Stimulated activated CD4-positive, alpha-beta T cell treated with anti-CD3 and anti-CD28 coated beads, Interleukin-1b, Interleukin-23, amount 100 ng/mL, for 48 hours (primary cell): ENCODE results near the gene DHX35.

Source experiments
- DNase-seq: peaks from one replicate; pipeline ENCODE4 v3.0.0-alpha.2; 2020

DHX35 gene

DNA sequence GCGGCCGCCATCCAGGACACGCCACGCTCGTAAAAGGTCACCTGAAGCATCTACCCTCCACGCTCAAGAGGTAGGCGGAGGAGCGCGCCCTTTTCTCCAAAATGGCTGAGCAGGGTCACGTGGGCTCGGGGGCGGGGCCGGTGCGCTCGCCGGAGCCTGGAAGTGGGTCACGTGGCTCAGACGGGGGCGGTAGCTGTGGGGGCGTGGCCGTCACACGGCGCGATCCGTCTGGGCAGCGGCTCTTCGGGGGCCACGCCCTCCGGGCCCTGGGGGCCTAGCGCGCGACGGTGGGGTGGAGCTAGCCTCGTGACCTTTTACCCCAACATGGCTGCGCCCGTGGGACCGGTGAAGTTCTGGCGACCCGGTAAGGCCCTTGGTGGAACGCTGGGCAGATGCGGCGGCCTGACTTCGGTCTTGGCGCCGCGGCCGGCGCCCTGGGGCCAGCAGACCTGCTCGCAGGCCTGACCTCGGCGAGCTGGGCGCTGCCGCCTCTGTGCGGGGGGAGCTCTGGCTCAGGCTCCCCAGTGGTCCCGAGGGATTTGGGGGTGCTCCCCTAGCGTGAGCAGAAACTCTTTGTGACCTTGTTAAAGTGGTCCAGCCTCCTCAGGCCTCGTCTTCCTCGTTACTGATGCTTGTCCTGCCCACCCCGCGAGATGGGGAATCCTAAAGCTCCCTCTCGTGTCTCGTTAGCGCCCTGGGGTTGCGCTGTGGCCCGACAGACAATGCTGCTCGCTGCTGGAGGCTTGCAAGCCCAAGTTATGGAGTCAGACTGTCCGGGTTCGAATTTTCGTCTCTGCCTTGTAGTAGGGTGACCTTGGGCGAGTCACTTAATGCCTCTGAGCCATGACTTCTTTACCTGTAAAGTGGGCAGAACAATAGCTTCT is at the start of gene DHX35:
Gene DHX35 (plus strand): TSS at position 301 of the 884 bp plus-strand sequence. CDS start 24 bp downstream, at position 325.
- peak; percentile 97 for DNase-seq

DNA sequence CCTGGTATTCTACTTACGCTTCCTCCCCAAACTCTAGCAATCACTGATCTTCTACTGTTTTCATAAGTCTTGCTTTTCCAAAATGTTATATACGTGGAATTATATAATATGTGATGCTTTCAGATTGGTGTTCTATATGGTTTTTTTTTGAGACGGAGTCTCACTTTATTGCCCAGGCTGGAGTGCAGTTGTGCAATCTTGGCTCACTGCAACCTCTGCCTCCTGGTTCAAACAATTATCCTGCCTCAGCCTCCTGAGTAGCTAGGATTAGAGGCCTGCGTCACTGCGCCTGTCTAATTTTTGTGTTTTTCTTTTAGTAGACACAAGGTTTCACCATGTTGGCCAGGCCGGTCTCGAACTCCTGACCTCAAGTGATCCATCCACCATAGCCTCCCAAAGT is 46.8 kb upstream of the DHX35 start:
- no peak for DNase-seq

DNA sequence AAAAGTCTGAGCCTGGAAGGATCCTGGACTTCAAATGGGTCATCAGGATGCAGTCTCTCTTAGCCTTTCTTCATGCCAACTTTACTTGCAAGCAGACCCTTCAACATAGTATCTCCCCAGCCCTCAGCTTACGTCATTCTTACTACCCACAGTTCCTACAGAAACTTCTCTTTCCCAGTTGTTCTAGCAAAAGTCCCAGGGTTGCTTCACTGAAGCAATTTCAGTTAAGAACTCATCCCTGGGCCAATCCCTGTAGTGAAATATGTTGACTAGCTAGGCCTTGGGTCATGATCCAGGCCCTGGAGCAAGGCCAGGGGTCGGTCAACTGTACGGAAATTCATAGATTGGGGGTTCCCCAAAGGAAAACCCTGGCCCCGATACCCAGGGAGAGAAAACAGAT is 44.5 kb upstream of the DHX35 start:
- no peak for DNase-seq

- no peak for DNase-seq
Observed at GRCh38 chr20:38918172-38918571, 44.0 kb upstream of the DHX35 start.

DNA sequence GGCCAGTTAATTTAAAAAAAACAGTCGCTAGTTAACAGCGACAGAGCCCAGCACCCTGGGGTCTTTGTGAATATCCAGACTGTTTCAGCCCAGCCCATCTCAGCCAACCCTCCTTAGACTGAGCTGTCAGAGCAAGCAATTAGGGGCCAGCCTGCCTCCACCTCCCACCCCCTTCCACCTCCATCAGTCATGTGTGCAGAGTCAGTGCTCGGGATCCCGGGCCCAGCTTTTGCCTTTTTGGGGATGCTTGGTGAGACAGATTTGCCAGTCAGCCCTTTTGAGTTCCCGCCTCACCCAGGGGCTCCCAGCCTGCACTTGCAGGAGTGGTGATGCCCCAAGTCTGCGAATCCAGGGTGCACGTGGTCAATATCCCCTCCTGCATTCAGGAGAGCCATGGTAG is 42.5 kb upstream of the DHX35 start:
- DNase-seq, result no peak

DNA sequence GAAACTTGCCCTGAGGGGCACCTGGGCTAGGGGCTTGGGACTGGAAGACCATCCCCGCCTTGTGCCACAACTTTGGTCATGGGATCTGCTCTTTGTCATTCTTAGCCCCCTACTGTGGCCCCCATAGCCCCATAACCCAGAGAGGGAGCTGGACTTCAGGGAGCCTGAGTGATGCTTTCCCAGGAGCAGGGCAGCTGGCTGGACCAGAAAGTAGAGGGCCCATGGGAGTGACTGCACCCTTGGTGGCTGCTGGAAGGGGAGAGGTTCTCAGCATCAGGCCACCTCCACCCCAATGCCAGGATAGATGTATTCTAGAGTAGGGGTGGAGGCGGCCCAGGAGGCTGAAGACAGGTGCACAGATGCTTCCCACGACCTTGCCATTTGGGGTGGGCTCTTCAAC is 41.7 kb upstream of the DHX35 start:
- no peak for DNase-seq

- DNase-seq, result no peak
Observed at GRCh38 chr20:38920851-38921250, 41.3 kb upstream of the DHX35 start.

DNA sequence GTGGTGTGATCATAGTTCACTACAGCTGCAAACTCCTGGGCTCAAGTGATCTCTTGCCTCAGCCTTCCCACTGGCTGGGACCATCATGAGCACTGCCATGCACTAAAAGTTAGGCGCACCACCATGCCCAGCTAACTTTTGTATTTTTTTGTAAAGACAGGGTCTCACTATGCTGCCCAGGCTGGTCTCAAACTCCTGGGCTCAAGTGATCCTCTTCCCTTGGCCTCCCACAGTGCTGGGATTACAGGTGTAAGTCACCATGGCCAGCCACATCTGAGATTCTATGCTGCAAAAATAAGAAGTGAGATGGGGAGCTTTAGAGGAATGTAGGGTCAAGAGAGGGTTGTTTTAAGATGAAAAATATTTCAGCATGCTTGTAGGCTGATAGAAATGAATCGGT is 37.4 kb upstream of the DHX35 start:
- no peak for DNase-seq

- peak; percentile 98 for DNase-seq
Observed at GRCh38 chr20:38926142-38926933, 35.8 kb upstream of the DHX35 start, which contains the start of gene FAM83D. TSS of gene FAM83D (plus strand) at chr20:38926417. CDS start at chr20:38926443, 26 bp downstream.

DNA sequence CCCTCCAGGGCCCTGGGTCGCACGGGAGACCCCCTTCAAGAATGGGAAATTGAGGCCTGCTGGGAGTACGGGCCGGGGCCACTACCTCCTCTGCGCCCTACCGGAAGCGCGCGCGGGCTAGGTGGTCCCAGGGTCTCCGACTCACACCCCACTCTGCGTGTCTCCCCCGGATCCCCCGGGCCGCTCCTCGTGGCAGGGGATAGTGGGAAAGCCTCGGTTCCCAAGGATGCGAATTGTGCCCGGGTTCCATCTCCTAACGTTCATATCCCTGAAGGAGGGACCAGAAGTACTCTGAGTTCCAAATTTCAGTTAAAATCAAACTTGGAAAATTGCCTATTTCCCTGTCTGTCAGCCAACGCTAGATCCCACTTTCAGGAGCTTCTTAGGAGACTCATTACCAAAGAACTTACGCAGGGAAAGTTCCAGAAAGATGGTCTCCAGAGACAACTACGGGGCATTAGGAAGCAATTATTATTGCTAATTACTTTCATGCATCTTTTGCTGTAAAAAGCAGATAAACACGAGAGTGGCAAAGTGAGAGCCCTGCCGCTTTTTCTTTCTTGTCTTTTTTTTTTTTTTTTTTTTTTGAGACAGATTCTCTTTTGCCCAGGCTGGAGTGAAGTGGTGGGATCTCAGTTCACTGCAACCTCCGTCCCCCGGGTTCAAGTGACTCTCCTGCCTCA is 35.1 kb upstream of the DHX35 start:
- no peak for DNase-seq

- DNase-seq, result no peak
Observed at GRCh38 chr20:38927902-38928578, 34.1 kb upstream of the DHX35 start.

- DNase-seq, result no peak
Observed at GRCh38 chr20:38930242-38930569, 31.9 kb upstream of the DHX35 start.

DNA sequence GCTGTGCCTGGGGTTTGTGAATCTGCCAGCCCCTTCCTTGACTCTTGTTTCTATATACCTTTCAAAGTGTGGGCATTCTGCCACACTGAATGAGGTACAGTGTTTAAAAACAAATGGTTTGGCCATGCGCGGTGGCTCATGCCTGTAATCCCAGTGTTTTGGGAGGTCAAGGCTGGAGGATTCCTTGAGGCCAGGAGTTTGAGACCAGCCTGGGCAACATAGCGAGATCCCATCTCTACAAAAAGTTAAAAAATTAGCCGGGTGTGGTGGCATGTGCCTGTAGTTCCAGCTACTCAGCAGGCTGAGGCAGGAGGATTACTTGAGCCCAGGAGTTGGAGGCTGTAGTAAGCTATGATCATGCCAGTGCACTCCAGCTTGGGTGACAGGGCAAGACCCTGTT is 30.2 kb upstream of the DHX35 start:
- no peak for DNase-seq

DNA sequence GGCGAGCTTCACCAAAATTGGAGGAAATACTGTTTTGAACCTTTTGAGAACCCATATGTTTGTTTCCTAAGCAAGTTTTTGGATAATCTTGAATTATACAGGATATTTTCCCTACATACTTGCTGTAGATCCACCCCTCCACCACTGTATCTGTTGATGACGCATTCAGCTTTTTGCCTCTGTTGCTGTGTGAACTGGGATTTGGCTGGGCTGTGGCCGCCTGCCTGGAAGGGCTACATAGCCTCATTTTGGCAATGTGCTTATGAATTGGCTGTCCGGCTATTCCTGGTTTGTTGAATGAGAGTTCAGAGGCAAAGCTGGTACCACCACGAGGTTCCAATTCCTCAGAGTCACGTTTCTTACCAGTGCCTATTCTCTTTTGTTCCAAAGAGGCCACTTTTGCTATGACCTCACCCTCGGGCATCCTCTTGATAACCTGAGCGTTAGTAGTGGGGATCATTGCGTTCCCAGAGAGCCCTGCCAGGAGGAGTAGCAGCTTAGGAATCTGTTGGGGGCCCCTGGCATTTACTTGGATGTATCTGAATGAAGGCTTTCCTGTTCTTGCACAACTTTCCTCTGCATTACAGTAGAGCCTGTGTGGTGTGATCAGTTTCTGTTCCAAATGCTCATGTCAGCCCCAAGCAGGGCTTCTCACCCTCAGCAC is 29.6 kb upstream of the DHX35 start:
- DNase-seq, result no peak

GRCh38 chr20:38934530-38934929 is 27.6 kb upstream of the DHX35 start:
- no peak for DNase-seq

DNA sequence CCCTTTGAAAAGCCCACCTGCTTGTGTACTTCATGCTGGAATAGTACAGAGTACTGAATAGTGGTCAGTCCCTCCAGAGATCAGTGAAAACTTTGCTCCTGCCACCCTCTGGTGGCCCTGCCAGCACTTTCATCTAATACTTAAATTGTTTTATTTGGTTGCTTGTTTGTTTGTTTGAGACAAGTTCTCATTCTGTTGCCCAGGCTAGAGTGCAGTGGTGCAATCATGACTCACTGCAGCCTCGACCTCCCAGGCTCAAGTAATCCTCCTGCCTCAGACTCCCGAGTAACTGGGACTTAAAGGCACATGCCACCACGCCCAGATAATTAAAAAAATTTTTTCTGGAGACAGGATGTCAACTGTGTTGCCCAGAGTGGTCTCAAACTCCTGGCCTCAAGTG is 26.9 kb upstream of the DHX35 start:
- DNase-seq, result no peak

GRCh38 chr20:38935967-38936407 is 26.2 kb upstream of the DHX35 start:
- no peak for DNase-seq

DNA sequence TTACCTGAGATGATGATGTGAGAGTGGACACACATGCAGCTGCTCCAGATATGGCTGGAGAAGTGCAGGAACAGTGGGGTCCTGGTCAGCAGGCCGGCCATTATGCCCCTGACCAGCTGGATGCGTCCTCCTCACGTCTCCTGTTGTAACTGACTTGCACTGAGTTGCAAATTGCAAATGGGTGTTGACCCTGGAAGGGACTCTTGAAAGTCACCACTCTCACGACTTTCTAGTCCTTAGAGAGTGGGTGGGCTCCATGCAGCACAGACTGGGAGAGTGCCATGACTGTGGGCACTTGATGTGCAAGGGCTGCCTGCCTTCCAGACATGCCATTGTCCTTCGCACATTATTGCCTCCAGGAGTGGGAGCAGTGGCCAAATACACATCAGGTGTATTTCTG is 25.1 kb upstream of the DHX35 start:
- no peak for DNase-seq

- no peak for DNase-seq
Observed at GRCh38 chr20:38937978-38938473, 24.1 kb upstream of the DHX35 start.

GRCh38 chr20:38939686-38940085 is 22.5 kb upstream of the DHX35 start:
- DNase-seq, result no peak

DNA sequence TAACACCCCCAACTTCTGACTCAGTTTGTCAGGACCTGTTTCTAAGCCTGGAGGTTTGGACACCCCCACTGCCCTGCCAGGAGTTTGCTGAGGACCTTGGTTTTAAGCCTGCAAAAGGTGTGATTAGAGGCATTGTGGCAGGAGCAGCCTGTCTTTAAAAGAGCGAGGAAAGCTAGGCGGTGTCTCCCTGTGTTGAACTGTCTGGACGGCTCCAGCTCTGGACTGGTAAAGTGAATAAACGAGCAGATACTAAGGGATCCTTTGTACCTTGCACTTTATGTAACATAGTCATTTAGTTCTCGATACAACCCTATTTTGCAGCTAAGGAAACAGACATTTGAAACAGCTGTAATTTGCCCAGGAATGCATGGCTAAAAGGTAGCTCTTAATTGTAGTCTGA is 21.5 kb upstream of the DHX35 start:
- DNase-seq, result no peak

DNA sequence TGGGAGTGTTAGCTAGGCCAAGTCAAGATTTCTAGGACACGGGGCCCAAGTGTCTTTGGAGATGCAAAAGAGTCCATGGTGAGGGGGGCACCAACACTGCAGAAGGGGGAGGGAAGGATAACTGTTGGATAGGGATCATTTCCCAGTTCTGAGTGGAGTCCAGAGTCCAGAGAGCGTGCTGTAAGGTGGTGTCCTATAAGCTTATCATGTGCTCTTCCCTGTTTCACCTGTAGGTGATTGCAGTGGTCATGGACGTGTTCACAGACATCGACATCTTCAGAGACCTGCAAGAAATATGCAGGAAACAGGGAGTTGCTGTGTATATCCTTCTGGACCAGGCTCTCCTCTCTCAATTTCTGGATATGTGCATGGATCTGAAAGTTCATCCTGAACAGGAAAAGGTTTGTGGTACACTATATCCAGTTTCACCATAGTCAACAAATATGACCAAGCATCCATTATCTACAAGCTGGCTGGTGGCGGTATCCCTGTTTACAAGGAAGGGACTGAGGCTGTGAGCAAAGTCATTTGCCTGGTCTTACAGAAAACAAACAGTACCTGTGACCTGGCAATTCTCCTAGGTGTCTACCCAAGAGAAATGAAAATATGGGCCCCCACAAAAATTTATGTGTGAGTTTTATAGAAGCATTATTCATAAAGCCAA is 20.3 kb upstream of the DHX35 start:
- no peak for DNase-seq
